ENCODE data around the gene MAP3K13. TPM values are rescaled to one million over a fixed set of nuclear protein-coding genes. Genes with fewer than 3 reads are reported as not detected.
"Not testable (repeated sequence)": the region's sequence is repeated elsewhere in the genome, so short reads cannot be mapped to it uniquely, and the experiment has no call there.

MAP3K13 gene
- total and polyA plus RNA-seq, 9 donors, result 14.5 to 40.5 (median 28.0) TPM

DNA sequence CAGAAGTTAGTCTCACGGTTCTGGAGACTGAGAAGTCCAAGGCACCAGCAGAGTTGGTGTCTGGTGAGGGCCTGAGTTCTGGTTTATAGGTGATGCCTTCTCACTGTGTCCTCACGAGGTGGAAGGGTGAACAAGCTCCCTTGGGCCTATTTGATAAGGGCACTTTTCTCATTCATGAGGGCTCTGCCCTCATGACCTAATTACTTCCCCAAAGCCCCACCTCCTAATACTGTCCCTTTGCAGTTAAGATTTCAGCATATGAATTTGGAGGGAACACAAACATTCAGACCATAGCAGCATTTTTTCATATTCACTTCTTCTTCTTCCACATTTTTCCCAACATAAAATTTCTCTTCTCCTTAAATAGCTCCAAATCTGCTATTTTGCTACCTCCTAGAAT, 94.4 kb downstream of the MAP3K13 start:
- no peaks in the 10 kb centered on the region for H3K27me3 ChIP-seq
- WGBS, 3 donors, result 79 to 89% (median 85%) methylated on average over 2 of the region's 2 CpGs
- TF ChIP-seq POLR2A (IDR thresholded peaks at IDR 0.05) (no peak), EP300 (IDR thresholded peaks at IDR 0.05) (no peak)
- TF ChIP-seq, protein P1, sequence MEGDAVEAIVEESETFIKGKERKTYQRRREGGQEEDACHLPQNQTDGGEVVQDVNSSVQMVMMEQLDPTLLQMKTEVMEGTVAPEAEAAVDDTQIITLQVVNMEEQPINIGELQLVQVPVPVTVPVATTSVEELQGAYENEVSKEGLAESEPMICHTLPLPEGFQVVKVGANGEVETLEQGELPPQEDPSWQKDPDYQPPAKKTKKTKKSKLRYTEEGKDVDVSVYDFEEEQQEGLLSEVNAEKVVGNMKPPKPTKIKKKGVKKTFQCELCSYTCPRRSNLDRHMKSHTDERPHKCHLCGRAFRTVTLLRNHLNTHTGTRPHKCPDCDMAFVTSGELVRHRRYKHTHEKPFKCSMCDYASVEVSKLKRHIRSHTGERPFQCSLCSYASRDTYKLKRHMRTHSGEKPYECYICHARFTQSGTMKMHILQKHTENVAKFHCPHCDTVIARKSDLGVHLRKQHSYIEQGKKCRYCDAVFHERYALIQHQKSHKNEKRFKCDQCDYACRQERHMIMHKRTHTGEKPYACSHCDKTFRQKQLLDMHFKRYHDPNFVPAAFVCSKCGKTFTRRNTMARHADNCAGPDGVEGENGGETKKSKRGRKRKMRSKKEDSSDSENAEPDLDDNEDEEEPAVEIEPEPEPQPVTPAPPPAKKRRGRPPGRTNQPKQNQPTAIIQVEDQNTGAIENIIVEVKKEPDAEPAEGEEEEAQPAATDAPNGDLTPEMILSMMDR (IDR thresholded peaks at IDR 0.05), result no peak
- intact Hi-C loops (cut with DNase I), result no loop called here
- no peak overlapping the region for H3K27ac ChIP-seq
- no peaks in the 10 kb centered on the region for H3K4me1 ChIP-seq (ENCODE audit: insufficient read depth)
- H3K4me3 ChIP-seq, result no peak overlapping the region
- no peak for DNase-seq
- H3K9me3 ChIP-seq, result no peaks in the 10 kb centered on the region
- no peaks in the 10 kb centered on the region for H3K36me3 ChIP-seq

DNA sequence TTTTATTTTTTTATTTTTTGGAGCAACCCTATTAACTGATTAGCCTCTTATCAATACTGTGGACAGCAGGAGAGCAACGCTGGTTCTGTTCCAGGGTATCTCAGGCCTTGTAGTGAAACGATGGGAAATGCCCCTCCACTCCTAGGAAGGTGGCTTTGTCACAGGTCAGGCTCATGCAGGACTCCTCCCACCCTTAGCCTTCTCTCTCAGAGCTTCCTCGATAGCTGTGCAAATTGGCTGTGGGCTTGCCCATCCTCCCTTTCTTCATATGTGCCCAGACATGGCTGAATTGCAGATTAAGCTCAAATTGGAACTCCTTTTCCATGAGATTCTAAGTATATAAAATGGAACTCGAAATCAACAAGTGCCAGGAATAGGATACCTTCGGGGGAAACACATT, 97.4 kb downstream of the MAP3K13 start:
- H3K27me3 ChIP-seq, result no peaks in the 10 kb centered on the region
- intact Hi-C loops (cut with DNase I), result no loop called here
- H3K36me3 ChIP-seq, result no peaks in the 10 kb centered on the region
- no peaks in the 10 kb centered on the region for H3K4me1 ChIP-seq (ENCODE audit: insufficient read depth)
- no peak overlapping the region for H3K4me3 ChIP-seq
- TF ChIP-seq POLR2A (IDR thresholded peaks at IDR 0.05) (no peak), EP300 (IDR thresholded peaks at IDR 0.05) (no peak)
- TF ChIP-seq, protein P1 (IDR thresholded peaks at IDR 0.05), result no peak
- no peak for DNase-seq
- H3K9me3 ChIP-seq, result no peaks in the 10 kb centered on the region
- WGBS, 3 donors, result 76 to 85% (median 78%) methylated on average over 5 of the region's 5 CpGs
- no peak overlapping the region for H3K27ac ChIP-seq

DNA sequence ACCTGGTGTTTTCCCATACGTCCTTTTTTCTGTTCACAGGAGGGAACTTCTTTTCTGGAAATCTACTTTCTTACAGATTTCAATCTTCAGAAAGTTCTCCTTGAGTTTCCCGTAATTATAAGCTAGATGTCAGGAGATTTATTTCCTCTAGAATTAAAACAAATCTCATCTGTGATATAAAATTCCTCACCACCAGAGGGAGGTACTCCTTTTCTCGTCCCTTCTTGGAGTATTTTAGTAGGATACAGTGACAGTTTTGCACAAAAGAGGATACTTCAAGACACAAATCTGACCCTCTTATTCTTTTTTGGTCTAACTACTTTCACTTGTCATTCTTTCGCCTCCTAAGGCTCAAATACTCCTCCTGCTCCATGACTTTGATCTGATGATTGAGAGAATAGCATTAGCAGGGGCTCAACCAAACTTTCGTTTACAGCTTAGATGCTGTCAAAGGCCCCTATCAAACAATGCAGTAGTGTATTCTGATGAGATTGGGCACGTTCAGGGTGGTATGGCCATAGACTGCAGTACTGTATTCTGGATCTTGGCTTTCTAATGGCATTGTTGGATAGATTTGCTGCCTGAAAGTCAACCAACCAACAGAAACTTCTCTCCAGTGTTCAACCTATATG, 97.9 kb downstream of the MAP3K13 start:
- 77 to 82% (median 81%) methylated on average over 6 of the region's 6 CpGs for WGBS, 3 donors
- intact Hi-C loops (cut with DNase I), result no loop called here
- no peaks in the 10 kb centered on the region for H3K27me3 ChIP-seq
- H3K9me3 ChIP-seq, result no peaks in the 10 kb centered on the region
- no peak overlapping the region for H3K4me3 ChIP-seq
- no peak for DNase-seq
- no peaks in the 10 kb centered on the region for H3K36me3 ChIP-seq
- H3K27ac ChIP-seq, result no peak overlapping the region
- H3K4me1 ChIP-seq (ENCODE audit: insufficient read depth), result no peaks in the 10 kb centered on the region
- TF ChIP-seq POLR2A (IDR thresholded peaks at IDR 0.05), result no peak
- no peak for TF ChIP-seq EP300 (IDR thresholded peaks at IDR 0.05)
- TF ChIP-seq, protein P1 (IDR thresholded peaks at IDR 0.05), result no peak

DNA sequence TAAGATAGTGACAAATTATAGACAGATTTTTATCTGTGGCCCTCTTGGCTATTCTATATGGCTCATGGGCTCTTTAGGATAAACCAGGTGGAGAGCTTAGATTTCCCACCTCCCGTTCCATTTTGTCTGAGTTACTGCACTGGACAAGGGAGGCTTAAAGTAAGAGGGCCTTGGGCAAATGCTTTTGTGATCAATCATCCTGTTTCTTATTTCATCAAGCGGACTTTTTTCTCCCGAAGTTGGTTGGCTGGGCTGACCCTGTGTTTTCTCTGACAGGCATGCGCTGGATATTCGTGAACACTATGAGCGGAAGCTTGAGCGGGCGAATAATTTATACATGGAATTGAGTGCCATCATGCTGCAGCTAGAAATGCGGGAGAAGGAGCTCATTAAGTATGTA, 102.5 kb downstream of the MAP3K13 start:
- Histone ChIP-seq H3K27me3 (no peaks in the 10 kb centered on the region), H3K4me3 (no peak overlapping the region), H3K27ac (no peak overlapping the region), H3K9me3 (no peaks in the 10 kb centered on the region), H3K4me1 (ENCODE audit: insufficient read depth) (no peaks in the 10 kb centered on the region), H3K36me3 (no peaks in the 10 kb centered on the region)
- TF ChIP-seq, protein P1 (IDR thresholded peaks at IDR 0.05), result no peak
- TF ChIP-seq POLR2A (IDR thresholded peaks at IDR 0.05) (no peak), EP300 (IDR thresholded peaks at IDR 0.05) (no peak)
- DNase-seq, result no peak
- intact Hi-C loops (cut with DNase I), result no loop called here
- WGBS, 3 donors, result 93 to 94% (median 93%) methylated on average over 9 of the region's 9 CpGs

DNA sequence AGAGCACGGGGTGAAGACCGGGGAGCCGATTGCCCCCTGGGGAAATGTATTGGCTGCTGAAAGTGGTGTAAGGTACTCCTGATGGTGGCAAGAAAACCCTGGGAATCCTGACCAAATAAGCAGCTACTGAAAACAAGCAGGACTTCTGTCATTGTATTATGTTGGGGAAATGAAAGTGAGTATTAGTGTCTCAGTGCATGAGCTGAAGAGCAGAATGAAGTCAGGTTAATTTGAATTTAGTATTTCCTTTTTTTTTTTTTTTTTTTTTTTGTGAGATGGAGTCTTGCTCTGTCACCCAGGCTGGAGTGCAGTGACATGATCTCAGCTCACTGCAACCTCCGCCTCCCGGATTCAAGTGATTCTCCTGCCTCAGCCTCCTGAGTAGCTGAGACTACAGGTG, 103.2 kb downstream of the MAP3K13 start:
- H3K4me1 ChIP-seq (ENCODE audit: insufficient read depth); intact Hi-C loops (cut with DNase I); H3K9me3 ChIP-seq; H3K36me3 ChIP-seq; H3K27me3 ChIP-seq; DNase-seq; H3K27ac ChIP-seq; H3K4me3 ChIP-seq: not testable (repeated sequence)
- WGBS, 3 donors, result 91 to 96% (median 95%) methylated on average over 5 of the region's 5 CpGs

All from ovary (tissue), 9 donors.